GM18519 (cell line): ENCODE data around the gene IL13.
A peak's percentile ranks its signal among the peaks of the same experiment; 100 is the strongest.
"Not testable (repeated sequence)": the region's sequence is repeated elsewhere in the genome, so short reads cannot be mapped to it uniquely, and the experiment has no call there.

Source experiments
- ATAC-seq: cut with Tn5 transposase; IDR thresholded peaks from one replicate; pipeline ENCODE4 v1.9.1; 2021; ENCODE audit warnings: mild to moderate bottlenecking, moderate library complexity; ENCODE audit not compliant: unreplicated experiment, low FRiP score

Gene IL13

GRCh38 chr5:132657676-132658380 is at the start of gene IL13:
Gene IL13 (plus strand): TSS chr5:132658173. CDS start chr5:132658187, 14 bp downstream.
- ATAC-seq: no peak

GRCh38 chr5:132611965-132612364 is 46.0 kb upstream of the IL13 start:
- ATAC-seq: no peak

- ATAC-seq: no peak
Observed at GRCh38 chr5:132612846-132613245, 45.1 kb upstream of the IL13 start.

- ATAC-seq: no peak
Observed at GRCh38 chr5:132621699-132622098, 36.3 kb upstream of the IL13 start.

- ATAC-seq: no peak
Observed at GRCh38 chr5:132622608-132623007, 35.4 kb upstream of the IL13 start.

- ATAC-seq: no peak
Observed at GRCh38 chr5:132627470-132627869, 30.5 kb upstream of the IL13 start.

GRCh38 chr5:132628814-132629213 is 29.2 kb upstream of the IL13 start:
- no peak for ATAC-seq

GRCh38 chr5:132629230-132629944 is 28.6 kb upstream of the IL13 start:
- ATAC-seq: peak; percentile 71

- not testable (repeated sequence) for ATAC-seq
Observed at GRCh38 chr5:132633587-132633986, 24.4 kb upstream of the IL13 start.

GRCh38 chr5:132635873-132636272 is 22.1 kb upstream of the IL13 start:
- peak; percentile 39 for ATAC-seq

GRCh38 chr5:132637241-132637640 is 20.7 kb upstream of the IL13 start:
- ATAC-seq: no peak

- ATAC-seq: peak; percentile 55
Observed at GRCh38 chr5:132639706-132640130, 18.3 kb upstream of the IL13 start.

GRCh38 chr5:132640613-132641012 is 17.4 kb upstream of the IL13 start:
- no peak for ATAC-seq

- ATAC-seq: no peak
Observed at GRCh38 chr5:132641241-132641723, 16.7 kb upstream of the IL13 start.

- no peak for ATAC-seq
Observed at GRCh38 chr5:132641841-132642240, 16.1 kb upstream of the IL13 start.

GRCh38 chr5:132644177-132644576 is 13.8 kb upstream of the IL13 start:
- no peak for ATAC-seq

- ATAC-seq: no peak
Observed at GRCh38 chr5:132646583-132647266, 11.2 kb upstream of the IL13 start.

- no peak for ATAC-seq
Observed at GRCh38 chr5:132647473-132647872, 10.5 kb upstream of the IL13 start.

GRCh38 chr5:132648355-132648754 is 9.6 kb upstream of the IL13 start:
- no peak for ATAC-seq

GRCh38 chr5:132651838-132652469 is 6.0 kb upstream of the IL13 start:
- ATAC-seq: no peak

GRCh38 chr5:132653716-132654115 is 4.3 kb upstream of the IL13 start:
- no peak for ATAC-seq
